ENCODE measurements around the gene GAS6.

Gene GAS6

DNA sequence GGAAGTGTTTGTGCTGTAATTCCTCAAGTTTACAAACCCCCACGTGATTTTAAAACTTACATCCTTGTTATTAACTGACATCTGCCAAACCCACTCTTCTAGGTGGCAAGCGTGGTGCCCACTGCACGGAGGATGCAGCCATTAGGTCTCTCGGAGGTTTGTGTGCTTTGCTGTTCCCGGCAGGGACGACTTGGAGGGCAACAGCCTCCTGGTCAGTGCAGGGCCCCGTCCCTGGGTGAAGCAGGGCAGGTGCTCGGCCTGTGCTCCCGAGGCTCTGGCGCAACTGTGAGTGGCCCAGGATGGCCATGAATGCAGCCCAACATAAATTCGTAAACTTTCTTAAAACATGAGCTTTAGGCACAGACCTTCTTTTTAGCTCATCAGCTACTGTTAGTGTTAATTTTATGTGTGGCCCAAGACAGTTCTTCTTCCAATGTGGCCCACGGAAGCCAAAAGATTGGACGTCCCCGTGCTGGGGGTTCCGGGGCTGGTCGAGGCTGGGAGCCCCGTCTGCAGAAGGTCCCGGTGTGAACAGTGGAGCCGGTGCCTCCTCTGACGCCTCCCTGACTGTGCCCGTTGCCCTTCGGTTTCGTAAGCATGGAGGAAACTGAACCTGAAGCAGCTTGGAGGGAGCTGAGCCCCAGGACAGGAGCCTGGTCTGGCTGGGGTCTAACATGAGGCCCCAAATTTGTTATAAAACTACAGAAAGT lies 11.9 kb downstream of the GAS6 start:
- no peak for DNase-seq (ENCODE audit: low read depth)

DNA sequence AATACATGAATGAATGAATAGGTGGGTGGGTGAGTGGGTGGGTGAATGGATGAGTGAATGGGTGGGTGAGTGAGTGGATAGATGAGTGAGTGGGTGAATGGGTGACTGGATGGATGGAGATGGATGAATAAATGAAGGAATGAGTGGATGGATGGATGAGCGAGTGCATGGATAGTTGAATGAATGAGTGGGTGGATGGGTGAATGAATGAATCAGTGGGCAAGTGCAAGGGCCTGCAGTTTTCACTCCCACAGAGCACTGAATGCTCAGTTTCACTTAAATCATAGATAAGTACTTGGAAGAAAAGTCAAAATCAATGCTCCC lies 12.4 kb downstream of the GAS6 start:
- no peak for DNase-seq (ENCODE audit: low read depth)

DNA sequence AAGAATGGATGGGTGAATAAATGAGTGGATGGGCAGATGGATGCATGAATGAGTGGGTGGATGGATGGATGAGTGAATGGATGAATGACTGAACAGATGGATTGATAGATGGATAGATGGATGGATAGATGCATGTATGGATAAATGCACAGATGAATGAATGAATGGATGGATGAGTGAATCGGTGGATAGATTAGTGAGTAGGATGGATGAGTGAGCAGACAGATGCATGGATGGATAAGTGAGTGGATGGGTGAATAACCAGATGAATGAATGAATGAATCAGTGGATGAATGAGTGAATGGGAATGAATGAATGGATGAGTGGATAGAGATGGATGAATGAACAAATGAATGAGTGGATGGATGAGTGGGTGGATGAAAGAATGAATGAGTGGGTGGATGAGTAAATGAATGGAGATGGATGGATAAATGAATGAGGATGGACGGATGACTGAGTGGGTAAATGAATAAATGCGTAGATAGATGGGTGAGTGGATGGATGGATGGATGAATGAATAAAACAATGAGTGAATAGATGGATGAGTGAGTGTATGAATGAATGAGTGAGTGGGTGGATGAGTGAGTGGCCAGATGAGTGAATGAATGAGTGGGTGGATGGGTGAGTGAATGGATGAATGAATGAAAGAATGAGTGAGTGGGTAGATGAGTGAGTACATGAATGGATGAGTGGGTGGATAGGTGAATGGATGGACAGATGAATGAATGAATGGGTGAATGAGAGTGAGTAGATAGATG lies 13.0 kb downstream of the GAS6 start:
- DNase-seq (ENCODE audit: low read depth): no peak

DNA sequence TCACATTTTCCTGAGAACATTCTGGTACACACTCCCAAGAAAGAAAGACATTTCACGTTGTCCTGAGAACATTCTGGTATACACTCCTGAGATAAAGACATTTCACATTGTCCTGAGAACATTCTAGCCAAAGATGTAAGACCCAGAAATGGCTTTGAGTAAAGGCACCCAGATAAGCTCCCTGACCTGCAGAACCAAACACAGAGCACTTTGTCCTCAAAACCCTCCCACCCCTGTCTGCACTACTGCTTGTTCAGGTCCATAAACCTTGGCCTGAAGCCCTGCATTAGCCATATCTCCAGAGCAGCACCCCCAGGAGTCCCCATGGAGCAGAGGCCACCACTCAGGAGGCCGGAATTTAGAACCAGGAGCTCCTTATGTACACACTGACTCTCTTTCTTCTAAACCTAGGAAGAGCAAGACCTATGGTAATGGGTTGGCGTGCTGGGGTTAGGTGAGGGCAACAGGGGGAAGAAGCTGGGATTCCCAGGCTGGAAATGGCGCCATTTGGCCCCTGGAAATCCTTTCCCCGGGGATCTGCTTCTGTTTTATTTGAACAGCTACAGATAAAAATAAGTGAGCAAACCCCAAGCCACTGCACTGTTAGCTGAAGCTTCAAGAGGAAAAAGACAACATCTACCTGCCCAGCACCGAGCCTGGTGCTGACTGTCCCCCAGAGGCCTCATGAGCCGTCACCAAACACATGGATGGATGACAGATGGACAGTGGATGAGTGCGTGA lies 13.7 kb downstream of the GAS6 start:
- DNase-seq (ENCODE audit: low read depth): no peak

DNA sequence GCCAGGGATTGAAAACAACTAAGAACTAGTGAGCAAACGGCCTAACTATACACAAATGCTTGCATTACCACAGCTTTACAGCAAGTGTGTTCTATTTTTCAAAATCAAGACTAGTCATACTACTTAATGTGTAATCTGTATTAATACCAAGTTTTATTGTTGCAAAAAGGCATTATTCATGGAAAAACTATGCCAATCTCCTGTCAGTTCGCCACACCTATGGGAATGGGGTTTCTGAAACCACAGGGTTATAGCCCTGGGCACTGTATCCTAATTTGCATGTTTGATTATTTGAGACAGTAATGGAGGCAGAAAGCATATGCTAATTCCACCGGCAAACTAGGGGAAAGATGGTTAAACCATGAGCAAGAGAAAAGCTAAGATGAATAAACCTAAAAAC lies 14.3 kb downstream of the GAS6 start:
- no peak for DNase-seq (ENCODE audit: low read depth)

DNA sequence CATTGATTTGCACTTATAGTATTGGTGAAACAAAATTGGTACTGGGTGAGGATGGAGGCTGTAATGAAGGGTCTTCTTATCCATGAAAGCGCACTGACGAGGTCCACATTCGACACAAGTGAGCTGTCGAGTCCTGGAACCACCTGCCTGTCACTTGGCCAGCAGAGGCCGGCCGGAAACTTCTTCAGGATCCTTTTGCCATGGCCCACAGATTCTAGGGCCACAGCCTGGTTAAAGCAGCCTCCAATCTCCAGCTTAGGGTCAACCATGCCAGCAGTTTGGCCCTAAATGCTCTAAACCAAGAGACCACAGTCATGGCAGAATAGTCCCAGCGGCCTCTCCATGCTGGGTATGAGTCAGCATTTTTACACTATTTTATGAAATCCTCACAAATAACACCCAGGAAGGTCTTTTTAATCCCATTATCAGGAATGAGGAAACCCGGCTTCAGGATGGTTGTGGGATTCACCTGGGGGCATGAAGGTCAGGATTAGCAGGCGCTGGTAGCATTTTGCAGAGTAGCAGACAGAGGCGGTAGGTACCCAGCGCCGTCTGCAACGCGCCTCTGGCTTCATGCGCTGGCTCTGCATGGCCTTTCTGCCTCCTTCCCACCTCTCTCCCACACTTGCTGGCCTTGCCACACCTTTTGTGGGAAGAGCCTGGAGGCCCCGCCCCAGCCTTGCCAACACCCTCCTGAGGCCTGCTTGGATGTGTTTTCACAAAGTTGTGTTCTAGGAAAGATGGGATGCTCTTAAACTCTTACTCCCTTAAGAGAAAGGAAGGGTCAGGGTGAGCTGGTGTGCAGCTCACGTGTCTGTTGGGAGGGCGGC lies 15.2 kb downstream of the GAS6 start:
- no peak for DNase-seq (ENCODE audit: low read depth)

DNA sequence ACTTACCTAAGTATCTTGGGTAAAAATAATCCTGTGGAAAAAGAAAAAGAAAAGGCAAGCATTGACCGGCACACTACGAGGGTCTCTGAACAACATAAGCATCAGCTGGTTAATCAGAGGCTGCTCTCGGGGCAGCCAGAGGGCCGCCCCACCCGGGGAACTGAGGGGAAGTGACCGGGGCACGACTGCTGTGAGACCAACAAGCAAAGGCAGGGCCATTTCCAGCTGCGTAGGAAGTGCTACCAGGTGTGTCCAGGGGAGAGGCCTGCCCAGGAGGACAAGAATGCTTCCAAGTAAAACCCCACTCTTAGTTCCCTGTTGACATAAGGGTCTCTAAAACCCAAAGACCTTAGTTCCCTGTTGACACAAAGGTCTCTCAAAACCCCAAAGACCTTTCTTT lies 15.9 kb downstream of the GAS6 start:
- DNase-seq (ENCODE audit: low read depth): no peak

DNA sequence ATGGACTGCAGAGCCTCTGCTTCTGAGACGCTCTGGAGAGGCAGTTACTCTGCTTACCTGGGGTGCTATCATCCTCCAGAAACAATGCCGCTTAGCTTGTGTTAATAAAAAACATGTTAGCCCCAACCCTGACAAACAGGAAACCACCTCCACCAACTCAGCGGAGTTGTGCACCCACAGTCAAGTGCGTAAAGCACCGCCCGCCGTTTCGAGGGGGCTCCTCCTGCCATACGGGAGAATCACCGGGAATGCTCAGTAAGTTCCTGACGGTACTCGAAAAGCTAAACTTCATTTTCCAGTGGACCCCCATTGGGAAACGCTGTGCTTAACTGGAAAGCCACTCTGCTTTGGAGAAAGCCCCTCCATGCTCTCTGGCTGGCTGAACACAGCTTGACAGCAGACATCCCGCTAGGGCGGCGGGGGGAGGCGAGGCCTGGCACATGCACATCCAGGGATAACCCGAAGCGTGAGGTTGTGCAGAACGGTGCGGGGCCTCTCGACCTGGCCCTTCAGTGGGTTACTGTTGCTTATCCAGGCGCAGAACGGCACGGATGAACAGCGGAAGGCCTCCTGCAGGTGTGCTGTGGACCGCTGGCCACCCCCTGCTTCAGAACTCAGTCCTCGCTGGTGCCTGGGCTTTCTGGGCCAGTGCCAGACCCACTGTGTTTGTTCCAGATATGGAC lies 17.1 kb downstream of the GAS6 start:
- no peak for DNase-seq (ENCODE audit: low read depth)

DNA sequence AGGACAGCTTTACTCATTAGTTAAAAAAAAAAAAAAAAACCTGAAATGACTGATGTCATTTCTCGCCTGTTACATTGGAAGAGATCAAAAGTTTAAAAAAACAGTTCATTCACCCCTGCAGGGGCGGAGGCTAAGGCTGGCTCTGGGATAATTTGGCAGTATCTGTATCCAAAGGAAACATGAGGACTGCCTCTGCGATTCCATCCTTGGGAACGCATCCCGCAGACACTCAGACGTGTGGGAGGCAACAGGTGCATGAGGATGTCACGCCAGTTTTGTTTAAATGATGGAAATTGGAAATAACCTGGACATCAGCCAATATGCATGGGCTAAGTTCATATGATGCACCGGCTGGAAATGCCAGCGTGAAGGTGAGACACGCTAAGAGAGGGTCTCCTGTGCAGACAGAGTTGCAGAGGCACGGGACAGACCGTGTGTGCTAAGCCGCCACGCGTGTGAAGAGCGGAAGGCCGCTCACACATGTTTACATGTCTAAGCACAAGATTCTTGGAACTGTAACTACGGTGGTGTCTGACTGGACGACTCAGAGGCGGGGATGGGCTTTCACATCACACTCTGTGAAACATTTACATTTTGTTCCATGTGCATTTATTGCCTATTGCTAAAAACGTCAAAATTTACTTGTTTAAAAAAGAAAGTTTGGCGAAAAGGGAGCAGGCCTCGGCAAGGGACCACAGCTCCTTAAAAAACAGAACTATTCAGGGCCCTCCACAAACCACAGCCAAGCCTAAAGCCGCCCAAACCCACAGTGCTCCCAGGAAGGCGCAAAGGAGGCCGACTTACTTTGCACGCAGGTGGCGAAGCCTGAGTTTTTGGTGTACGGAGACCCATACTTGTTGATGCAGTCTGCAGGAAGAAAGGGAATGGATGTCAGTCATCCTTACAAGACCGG lies 17.9 kb downstream of the GAS6 start:
- no peak for DNase-seq (ENCODE audit: low read depth)

DNA sequence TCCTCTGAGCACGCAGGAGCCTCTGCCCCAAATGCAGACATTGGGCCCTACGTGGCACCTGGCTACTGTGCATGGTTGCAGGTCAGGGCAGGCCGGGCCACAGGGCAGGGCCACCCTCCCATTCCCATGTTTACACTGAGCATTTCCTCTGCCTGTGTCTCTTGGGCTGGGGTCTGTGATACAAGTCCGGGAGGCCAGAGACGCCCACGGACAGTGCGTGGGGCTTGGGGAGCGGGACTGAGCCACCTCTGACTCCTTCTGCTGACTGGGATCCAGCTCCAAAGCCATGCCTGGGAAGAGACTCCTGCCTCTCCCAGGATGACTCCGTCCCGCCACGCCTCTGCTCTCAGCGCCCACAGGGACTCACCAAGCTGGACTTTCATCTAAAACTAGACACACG lies 18.8 kb downstream of the GAS6 start:
- DNase-seq (ENCODE audit: low read depth): no peak

DNA sequence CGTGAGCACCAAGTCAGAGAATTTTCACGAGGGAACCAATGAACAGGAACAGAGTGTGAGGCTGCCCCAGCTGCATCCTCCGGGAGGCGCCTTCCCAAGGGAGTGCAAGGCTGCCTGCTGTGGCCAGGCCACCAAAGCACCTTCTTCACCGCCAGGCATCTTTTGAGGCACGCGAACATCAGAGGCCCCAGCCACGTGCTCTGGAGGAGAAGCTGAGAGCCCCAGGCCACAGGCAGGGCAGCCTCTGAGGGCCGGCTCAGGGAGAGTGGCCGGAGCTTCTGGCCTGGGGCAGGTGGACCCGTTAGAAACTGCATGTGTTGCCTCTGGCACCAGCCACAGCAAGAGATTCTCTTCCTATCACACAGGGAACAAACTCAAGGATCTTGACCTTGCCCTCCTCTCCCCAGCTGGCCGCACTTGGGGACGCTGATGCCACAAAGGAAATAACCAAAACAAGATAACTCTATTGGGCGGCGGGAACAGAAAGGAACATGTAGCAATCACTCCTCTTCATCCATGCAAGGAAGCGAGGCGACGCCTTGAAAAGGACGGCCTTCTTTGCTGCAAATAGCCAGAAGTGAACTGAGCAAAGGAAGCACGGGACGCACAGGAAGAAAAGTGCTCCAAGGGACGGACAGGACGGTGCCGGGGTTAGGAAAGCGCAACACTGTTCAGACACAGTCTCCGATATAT lies 19.9 kb downstream of the GAS6 start:
- DNase-seq (ENCODE audit: low read depth): no peak

DNA sequence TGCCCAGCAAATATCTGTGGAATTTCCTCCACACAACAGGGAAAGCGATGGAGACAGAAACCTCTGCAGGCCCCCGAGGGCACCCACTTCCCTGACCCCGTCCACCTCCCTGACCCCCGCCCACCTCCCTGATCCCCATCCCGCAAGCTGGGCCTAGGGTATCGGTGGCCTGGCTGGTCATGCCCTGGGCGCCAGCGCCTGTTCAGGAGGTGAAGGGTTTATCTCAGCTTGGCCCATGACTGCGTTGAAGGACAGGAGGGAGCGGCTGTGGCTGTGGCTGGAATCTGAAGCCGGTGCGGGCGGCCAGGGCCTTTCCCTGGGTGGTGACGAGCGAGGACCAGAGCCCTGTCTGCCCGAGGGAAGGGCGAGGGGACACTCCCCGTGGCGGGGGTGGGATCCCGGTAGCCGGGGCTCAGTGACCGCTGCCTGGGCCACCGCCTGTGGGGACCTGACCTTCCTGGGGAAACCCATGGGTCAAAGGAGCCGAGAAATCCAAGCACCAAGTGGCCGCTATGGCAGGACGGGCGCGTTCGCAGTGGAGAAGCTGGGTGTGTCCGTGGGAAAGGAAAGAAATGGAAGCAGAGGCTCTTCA lies 20.7 kb downstream of the GAS6 start:
- DNase-seq (ENCODE audit: low read depth): no peak

DNA sequence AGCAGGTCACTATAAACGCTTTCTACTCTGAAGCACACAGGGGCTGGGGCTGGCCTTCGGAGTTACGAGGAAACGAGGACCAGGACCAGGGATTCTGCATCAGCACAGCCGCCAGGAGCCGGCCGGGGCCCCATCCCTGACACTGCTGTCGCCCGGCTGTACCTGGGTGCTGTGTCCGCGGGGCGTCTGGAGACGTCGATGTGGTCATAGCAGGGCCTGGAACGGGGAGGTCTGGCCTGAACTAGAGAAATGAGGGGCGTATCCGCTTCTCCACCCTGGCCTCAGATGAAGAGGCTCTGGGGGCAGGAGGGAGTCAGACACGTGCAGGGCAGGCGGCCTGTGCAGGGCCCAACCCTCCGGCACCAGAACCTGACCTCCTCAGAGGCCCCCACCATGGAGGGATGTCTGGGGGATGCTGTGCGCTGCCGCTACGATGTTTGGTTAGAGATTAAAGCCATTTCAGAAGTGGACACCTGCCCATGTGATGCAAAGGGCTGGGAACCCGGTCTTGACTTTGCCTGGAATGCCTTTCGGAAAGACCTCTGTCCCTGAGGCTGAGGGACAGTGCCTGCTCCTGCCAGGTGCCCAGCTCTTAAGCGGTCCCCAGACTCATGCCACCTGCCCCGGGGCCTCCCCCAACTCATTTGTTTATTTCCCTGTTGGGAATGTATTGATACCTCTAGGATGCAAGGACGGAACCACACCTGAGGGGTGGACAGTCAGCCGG lies 21.4 kb downstream of the GAS6 start:
- DNase-seq (ENCODE audit: low read depth): no peak

DNA sequence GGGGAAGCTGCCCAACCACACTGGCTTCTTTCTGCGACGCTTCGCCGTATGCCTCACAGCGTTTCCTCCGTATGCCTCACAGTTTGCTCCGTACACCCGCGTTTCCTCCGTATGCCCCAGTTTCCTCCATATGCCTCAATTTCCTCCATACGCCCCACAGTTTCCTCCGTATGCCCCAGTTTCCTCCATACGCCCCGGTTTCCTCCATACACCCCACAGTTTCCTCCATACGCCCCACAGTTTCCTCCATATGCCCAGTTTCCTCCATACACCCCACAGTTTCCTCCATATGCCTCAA lies 22.6 kb downstream of the GAS6 start:
- DNase-seq (ENCODE audit: low read depth): no peak

DNA sequence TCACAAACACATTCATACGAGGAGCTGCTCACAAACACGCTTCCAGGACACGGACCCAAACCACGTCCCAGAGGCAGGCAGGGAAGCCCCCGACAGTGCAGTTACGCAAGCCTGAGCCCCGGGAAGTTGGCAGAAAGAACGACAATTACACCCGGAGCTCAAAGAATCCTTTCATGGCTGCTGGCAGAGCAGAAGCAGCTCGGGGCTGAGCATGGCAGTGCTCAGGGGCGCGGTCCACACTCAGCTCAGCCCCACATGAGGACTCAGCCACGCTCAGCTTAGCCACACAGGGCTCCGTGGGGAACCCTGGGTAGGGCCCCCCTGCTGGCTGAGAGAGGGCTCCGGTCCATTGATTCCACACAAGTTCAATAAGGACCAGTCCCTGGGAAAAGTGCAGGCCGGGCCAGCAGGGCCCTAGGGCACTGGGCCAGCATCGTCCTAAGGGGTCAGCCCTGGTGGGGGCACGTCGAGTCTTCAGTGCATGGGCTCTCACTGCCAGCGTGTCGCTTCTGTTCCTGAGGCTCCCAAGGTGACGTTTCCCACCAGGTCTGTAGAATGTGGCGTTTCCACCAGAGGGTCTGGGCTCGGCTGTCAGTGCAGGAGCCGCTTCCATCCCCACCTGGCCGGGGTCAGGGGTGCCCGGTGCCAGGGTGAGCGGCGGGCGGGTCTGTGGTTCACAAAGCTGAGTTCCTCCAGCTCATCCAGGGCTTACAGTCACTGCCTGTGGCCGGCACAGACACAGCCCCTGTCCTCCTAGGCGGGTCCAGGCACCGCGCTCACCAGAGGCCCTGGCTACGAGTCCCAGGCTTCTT lies 23.1 kb downstream of the GAS6 start:
- no peak for DNase-seq (ENCODE audit: low read depth)

DNA sequence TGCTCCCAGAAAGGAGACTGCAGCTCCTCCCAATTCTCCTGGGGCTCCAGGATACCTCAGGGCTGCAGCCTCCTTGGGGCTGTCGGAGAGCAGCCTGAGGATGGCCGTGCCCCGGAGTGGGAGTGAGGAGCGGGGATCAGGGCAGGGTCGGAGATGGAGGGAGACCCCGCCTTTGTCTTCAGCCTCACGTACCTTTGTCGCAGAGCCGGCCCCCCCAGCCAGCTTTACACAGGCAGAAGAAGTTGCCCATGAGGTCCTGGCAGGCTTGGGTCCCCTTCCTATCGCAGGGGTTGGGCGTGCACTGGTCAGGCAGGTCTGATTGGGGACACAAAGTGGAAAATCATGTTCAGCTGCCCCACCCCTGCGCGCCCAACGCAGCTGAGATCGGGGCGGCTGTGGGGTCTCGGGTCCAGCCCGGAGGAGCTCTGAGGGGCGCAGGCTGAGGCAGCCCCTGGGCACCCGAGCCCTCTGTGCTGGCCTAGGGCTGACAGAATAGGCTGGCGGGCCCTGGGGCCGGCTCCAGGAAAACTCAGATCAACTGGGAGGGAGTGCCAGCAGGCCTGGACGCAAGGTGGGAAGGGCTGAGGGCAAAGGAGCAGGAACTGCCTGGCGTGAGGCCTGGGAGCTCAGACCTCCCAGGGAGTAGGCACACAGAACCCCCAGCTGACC lies 24.2 kb downstream of the GAS6 start:
- no peak for DNase-seq (ENCODE audit: low read depth)

DNA sequence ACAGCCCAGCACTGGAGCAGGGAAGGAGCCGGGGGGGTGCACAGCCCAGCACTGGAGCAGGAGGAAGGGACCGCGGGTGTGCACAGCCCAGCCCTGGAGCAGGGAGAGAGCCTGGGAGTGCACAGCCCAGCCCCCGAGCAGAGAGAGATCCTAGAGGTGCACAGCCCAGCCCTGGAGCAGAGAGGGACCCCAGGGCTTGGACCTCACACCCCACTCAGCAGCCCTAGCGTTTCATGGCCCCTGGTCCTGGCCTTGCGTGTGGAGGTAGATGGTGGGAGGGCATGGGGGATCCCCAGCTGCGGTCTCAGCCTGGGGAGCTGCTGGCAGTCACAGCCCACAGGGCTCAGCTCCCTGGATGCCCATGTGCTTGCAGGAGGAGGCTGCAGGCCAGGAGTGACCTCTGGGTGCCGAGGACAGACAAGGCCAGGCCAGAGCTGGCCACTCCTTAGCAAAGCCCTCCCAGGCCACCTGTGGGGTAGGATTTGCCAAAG lies 25.1 kb downstream of the GAS6 start:
- no peak for DNase-seq (ENCODE audit: low read depth)

Measured in stimulated activated CD8-positive, alpha-beta memory T cell treated with anti-CD3 and anti-CD28 coated beads, Interleukin-4, amount 100 ng/mL, for 24 hours (primary cell).